NCI-H146 treated with DMSO at 0.1 percent for 48 hours (cell line): ENCODE results near the gene B3GLCT.
"Not testable (repeated sequence)": the region's sequence is repeated elsewhere in the genome, so short reads cannot be mapped to it uniquely, and the experiment has no call there.

Experiments used
- DNase-seq: peaks from one replicate; lab custom pipeline; 2025; ENCODE audit not compliant: unreplicated experiment; lab: John Stamatoyannopoulos, UW

Gene B3GLCT

DNA sequence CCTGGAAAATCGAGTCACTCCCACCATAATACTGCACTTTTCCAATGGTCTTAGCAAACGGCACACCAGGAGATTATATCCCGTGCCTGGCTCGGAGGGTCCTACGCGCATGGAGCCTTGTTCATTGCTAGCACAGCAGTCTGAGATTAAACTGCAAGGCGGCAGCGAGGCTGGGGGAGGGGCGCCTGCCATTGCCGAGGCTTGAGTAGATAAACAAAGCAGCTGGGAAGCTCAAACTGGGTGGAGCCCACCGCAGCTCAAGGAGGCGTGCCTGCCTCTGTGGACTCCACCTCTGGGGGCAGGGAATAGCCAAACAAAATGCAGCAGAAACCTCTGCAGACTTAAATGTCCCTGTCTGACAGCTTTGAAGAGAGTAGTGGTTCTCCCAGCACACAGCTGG, 141.1 kb downstream of the B3GLCT start:
- DNase-seq: not testable (repeated sequence)

DNA sequence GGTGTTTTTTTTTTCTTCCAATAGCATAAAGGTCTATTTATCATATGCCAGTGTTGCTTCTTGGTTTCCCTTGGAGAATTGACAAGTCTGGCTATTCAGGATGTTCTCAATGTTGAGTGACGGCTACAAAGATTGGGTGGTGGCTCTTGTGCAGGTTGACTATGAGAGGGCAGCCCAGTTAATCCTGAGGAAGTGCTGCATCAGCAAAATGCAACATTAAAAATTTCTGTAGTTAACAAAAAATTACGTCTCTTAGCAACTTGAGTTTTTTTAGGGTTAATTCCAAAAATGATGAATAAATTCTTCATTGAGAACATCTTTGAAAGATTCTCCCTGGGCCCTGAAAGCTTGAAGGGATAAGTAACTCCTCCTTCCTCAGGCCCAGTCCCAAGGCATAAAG, 147.1 kb downstream of the B3GLCT start:
- DNase-seq: no peak

DNA sequence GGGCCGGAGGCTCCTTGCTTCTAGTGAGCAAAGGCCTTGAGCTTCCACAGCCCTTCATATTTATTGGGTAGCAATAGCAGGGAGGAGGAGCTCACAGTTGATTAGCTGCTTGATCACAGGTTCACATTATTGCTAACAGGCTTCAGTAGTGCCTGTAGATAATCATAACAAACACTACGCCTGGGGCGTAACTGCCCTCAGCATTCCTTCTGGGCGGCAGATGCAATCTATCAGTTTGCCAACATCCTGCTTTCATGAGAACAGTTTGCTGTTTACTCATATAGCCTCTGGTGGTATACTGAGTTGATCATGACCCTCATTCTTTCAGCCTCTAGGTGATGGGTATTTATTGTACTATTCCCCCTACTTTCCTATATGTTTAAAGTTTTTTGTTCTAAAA, 149.4 kb downstream of the B3GLCT start:
- DNase-seq: no peak

DNA sequence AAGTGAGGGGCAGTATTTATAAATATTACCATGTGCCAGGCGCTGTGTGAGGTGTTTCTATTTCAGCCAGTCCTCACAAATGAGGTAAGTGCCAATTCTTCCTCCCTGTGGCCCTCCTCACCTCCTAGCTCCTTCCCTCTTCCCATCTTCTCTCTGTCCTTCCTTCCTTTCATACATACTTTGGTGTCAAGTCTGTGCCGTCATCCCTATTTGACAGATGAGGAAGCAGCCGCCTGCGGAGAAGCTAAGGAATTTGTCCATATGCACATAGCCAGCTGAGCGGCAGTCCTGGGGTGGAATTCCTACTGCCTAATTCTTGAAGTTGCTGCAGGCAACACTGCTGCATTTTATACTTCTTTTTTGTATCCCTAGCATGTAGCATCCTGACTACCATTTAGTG, 150.8 kb downstream of the B3GLCT start:
- no peak for DNase-seq

DNA sequence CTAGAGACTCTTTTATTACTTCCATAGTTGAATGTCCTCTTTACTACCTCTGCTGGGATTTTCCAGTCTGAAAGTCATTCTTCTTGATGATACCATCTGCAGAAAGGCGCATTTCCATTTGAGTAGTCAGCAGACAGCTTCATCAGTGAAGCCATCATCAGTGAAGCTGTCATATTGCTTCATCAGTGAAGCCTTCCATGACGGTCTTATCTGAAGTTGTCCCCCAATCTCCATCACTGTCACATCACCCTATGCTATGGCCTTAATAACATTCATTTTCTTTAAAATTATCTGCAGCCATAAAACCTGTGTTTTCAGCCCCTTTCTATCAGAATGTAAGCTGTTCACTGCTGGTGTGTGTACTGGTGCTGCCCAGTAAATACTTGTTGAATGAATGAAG, 151.6 kb downstream of the B3GLCT start:
- DNase-seq: no peak

DNA sequence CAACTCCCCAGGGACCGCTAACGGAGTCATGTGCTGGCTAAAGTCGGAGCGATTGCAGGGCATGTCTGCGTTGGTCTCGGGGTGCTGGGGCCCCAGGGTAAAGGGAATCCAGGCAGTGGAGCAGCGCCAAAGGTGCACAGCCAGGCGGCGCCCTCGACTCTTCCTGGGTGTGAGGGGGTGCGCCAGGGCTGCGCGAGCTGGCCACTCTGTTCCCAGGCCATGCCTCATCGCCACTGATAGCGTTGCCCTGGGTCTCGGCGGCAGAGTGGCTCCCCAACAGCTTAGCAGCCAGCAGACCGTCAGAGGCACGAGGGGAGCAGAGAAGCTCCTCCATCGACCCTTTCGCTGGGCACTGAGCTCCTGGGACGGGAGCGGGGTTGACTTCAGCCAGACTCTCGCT, 152.7 kb downstream of the B3GLCT start:
- no peak for DNase-seq

DNA sequence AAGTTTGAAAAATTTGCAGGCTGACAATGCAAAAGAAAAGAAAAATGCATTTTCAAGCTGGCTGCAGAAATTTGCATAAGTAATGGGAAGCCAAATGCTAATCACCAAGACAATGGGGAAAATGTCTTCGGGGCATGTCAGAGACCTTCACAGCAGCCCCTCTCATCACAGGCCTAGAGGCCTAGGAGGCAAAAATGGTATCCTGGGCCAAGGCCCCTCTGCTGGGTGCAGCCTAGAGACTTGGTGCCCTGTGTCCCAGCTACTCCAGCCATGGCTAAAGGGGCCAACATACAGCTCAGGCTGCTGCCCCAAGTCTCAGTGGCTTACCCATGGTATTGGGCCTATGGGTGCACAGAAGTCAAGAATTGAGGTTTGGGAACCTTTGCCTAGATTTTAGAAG, 155.2 kb downstream of the B3GLCT start:
- DNase-seq: no peak

DNA sequence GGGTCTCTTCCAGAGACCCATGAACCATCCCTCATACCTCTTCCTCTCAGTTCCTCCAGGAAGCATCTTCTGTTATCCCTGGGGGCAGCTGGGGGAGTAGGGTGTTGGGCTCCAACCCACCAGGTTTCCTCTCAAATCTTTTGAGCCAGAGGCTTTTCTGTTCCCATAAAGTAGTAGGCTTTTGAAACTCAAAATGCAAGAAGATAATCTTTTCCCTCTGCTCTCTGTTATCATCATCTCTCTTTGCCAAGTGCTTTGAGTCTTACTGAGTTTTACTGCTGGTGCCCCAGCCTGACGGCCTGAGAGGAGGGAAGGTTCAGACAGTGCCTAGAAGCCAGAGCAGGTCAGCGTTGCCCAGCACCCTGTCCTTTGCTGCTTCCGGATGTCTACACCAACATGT, 157.2 kb downstream of the B3GLCT start:
- no peak for DNase-seq

DNA sequence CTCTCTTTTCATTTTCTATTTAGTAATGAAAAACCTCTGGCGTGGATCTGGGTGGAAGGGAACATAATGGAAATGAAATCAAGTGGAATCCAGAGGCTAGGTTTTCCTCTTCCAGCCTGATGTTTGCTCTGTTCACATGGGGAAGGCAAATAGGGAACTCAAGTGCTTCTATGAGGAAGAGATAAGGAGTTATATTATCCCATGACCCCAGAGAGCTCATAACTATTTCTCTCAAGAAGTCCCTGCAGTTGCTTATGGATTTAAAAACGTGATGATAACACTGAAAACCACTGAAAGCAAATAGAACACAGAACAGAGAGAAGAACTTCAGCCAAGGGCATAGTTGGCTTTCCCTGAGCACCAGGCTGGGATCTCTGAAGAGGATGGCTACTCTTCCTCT, 157.8 kb downstream of the B3GLCT start:
- no peak for DNase-seq

DNA sequence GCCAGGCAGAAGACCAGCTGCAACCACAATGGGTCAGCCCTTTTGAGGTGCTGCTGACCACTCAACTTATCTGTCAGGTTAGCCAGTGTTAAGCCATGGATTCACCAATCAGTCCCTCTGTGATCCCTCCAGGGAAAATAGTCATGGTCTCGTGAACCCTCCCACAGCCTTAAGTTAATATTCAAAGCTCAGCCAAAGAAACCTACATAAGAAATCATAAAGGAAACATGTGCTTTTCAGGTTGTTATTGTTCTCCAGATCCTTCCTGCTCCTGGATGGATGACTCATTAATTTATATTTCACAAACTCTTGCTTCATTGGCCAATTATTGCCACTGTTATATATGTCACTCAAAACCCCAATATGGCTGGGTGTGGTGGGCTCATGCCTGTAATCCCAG, 161.9 kb downstream of the B3GLCT start:
- no peak for DNase-seq

DNA sequence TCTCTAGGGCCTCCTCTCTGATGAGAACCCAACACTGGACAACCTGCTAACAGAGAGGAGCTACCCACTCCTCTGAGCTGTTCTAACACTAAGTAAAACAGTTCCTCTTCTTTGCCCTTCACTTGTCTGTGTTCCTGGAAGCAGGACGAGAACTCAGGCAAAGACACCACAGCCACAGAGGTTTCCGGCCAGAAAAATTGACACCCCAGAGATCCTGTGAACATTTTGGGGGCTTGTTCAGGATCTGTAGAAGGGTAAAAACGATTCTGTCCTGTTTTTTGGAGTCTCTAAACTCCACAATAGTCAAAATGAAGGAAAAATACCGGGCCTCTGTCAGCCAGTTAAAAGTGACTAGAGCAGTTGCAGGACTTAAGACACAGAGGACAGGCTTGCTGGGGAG, 165.9 kb downstream of the B3GLCT start:
- DNase-seq: no peak

DNA sequence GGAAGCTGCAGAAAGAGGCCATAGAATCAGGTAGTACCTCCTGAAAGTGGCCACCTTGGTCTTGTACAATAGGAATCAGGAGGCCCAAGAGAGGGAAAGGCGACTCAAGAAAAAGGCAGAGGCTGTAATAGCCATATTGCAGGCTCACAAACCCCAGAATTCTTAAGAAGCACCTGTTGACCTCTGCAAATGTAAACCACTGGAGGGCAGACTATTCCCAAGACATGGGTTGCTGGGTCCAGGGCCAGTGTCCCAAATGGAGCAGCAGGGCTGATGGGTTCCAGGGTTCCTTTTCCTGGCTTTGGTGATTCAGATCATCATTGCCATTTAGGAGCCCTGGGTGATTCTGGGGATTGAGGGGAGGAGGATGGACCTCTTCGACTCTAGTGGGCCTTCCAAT, 167.6 kb downstream of the B3GLCT start:
- no peak for DNase-seq

DNA sequence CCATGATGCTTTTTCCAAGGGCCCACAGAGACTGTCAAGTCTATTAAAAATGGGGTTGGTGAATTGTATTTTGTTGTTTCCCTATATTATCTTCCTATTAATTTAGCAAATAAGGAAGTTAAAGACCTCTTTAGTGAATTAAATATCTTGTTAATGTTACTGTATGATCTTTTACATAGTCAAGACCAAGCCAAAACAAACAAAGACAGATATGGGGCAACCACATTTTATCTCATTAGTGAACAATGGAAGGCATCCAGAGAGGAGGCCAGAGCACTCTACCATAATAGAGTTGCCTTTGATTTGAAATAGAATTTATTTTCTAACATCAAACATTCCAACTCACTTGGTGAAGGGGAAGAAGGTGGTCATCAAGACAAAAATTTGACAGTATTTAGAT, 169.4 kb downstream of the B3GLCT start:
- DNase-seq: no peak

DNA sequence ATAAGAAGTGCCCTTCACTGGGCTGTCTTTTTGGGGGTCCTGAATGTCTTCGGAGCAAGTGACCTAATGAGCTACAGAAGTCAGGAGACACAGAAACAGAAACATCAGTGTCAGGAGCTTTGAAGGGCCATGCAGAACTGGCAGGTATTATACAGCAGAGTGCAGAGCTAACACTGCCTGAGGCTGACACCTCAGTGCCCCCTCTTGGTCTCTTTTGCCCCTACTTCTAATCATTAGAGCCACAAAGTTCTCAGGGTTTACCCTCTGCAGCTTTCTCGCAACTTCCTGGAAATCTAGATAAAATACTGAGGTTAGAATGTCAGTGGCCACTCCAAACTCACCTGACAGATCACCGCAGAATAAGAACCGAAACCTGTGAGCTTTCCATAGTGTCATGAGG, 172.7 kb downstream of the B3GLCT start:
- no peak for DNase-seq

DNA sequence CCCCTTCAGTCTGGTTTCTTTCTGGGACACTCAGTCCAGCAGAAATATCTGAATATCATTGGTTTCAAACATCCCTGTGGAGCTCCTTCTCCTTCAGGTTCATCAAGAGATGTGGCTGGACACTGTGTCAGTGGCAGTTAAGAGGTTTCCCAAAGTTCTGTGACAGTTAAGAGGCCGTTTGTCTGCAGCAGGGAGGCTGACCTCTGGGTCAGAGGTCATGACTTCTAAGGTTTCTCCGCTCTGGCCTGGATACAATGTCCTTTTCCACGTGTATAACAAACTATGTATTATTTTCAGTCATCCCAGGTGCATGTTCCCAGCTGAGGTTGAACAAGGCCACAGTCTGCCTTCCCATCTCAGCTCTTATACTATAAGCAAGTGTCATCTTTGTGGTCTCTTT, 174.9 kb downstream of the B3GLCT start:
- no peak for DNase-seq

DNA sequence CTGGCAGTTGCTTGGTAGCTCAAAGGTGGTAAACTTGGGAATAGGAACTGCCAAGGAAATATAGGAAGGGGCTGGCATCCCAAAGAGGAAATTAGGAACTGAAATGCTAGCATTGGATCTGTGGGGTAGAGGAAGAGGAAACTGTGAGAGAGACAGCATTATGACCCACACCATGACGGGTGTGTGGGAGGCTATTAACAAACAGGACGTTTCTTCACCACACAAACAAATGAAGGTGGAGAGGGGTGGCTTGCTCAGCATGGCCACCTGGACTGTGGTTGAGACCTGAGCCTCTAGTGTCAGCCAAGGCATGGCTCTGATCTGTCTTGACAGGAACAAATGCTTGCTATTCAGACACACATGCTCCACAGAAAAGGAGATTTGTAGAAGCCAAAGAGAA, 178.2 kb downstream of the B3GLCT start:
- no peak for DNase-seq

DNA sequence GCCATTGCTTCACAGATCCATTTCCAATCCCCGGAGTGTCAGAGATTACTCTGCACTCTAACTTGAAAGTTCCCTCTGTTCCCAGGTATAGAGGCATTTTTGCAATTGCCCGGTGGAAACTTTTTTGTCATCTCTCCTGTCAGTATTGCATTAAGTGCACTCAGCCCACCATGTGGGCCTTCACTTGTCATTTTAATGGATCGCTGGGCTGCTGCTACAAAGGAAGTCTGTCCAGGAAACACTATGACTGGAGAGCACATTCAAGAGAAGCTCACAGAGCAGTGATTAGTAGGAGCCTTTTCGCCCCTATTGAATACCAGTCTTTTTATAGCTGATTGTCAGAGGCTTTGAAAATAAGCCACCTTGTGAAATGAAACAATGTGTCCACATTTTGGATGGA, 180.9 kb downstream of the B3GLCT start:
- DNase-seq: no peak
